ENCODE results near the gene AP2A2. TPM values are rescaled to one million over a fixed set of nuclear protein-coding genes. Genes with fewer than 3 reads are reported as not detected.

AP2A2 gene
- total RNA-seq, 1 donor from 2014 or later: 17.7 TPM

- H3K36me3 ChIP-seq (ENCODE audit: control insufficient read depth in 3 of 3, insufficient read depth in 3 of 3, low read length in 3 of 3): peaks cover 16 to 18% (median 18%) of the 10 kb centered on the region in 3 donors
- H3K4me3 ChIP-seq (ENCODE audit: low read length in 3 of 3): no peak overlapping the region
- H3K27ac ChIP-seq (ENCODE audit: low read depth, low read length): no peak overlapping the region
- H3K9ac ChIP-seq (ENCODE audit: low read depth in 1 of 3, low read length in 3 of 3): peak overlapping the region in 1 of 3 donors; percentile 33
- no peaks in the 10 kb centered on the region for H3K9me3 ChIP-seq (ENCODE audit: control insufficient read depth in 3 of 3, low read length in 3 of 3)
- H3K4me1 ChIP-seq (ENCODE audit: control insufficient read depth in 3 of 3, insufficient read depth in 3 of 3, low read length in 3 of 3): peaks cover 7 to 20% (median 9%) of the 10 kb centered on the region in 3 donors
- H3K27me3 ChIP-seq (ENCODE audit: control insufficient read depth in 3 of 3, insufficient read depth in 3 of 3, low read length in 3 of 3): no peaks in the 10 kb centered on the region
Observed at GRCh38 chr11:888310-889212, 37.1 kb upstream of the AP2A2 start.

- Histone ChIP-seq H3K4me3 (ENCODE audit: low read length in 3 of 3) (no peak overlapping the region), H3K36me3 (ENCODE audit: control insufficient read depth in 3 of 3, insufficient read depth in 3 of 3, low read length in 3 of 3) (peaks cover 11 to 14% (median 12%) of the 10 kb centered on the region in 3 donors), H3K9me3 (ENCODE audit: control insufficient read depth in 3 of 3, low read length in 3 of 3) (no peaks in the 10 kb centered on the region), H3K9ac (ENCODE audit: low read depth in 1 of 3, low read length in 3 of 3) (peak overlapping the region in 1 of 3 donors; percentile 43), H3K4me1 (ENCODE audit: control insufficient read depth in 3 of 3, insufficient read depth in 3 of 3, low read length in 3 of 3) (peaks cover 9 to 23% (median 10%) of the 10 kb centered on the region in 3 donors), H3K27ac (ENCODE audit: low read depth, low read length) (no peak overlapping the region), H3K27me3 (ENCODE audit: control insufficient read depth in 3 of 3, insufficient read depth in 3 of 3, low read length in 3 of 3) (no peaks in the 10 kb centered on the region)
Observed at GRCh38 chr11:889257-889656, 36.4 kb upstream of the AP2A2 start.

DNA sequence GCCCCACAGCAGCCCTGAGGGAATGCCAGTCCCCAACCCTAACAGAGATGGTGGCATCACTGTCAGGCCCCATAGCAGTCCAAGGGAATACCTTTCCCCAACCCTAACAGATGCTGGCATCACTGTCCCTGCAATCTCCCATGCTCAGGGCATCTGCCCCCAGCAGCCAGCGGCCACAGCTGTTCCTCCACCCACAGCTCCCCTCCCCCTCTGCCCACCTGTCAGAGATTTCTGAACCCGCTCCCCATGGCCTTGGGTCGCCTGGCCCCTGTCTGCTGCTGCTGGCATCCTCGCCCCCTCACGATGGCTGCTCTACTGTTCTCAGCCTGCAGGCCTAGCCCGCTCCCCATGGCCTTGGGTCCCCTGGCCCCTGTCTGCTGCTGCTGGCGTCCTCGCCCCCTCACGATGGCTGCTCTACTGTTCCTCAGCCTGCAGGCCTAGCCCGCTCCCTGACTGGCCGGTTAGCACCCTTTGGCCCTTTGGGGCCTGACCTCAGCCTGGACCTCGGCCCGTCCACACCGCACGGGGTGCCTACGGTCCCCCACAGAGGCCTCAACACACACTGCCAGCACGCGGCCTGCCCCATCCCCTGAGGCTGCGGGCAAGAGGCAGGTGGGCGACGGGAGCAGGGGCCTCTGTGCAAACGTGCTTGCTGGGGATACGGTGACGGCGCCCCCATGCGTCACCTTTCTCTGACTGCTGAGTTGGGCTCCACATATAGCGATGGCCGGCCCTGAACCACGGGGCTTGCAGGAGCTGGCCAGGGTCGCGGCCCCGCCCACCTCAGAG is 35.8 kb upstream of the AP2A2 start:
- no peaks in the 10 kb centered on the region for H3K9me3 ChIP-seq (ENCODE audit: control insufficient read depth in 3 of 3, low read length in 3 of 3)
- peaks cover 9 to 29% (median 14%) of the 10 kb centered on the region in 3 donors for H3K4me1 ChIP-seq (ENCODE audit: control insufficient read depth in 3 of 3, insufficient read depth in 3 of 3, low read length in 3 of 3)
- no peak overlapping the region for H3K4me3 ChIP-seq (ENCODE audit: low read length in 3 of 3)
- peaks cover 11 to 14% (median 12%) of the 10 kb centered on the region in 3 donors for H3K36me3 ChIP-seq (ENCODE audit: control insufficient read depth in 3 of 3, insufficient read depth in 3 of 3, low read length in 3 of 3)
- no peak overlapping the region for H3K27ac ChIP-seq (ENCODE audit: low read depth, low read length)
- peak overlapping the region in 1 of 3 donors; percentile 43 for H3K9ac ChIP-seq (ENCODE audit: low read depth in 1 of 3, low read length in 3 of 3)
- H3K27me3 ChIP-seq (ENCODE audit: control insufficient read depth in 3 of 3, insufficient read depth in 3 of 3, low read length in 3 of 3): no peaks in the 10 kb centered on the region

- H3K9me3 ChIP-seq (ENCODE audit: control insufficient read depth in 3 of 3, low read length in 3 of 3): no peaks in the 10 kb centered on the region
- H3K27me3 ChIP-seq (ENCODE audit: control insufficient read depth in 3 of 3, insufficient read depth in 3 of 3, low read length in 3 of 3): no peaks in the 10 kb centered on the region
- no peak overlapping the region for H3K4me3 ChIP-seq (ENCODE audit: low read length in 3 of 3)
- peaks cover 9 to 38% (median 19%) of the 10 kb centered on the region in 3 donors for H3K4me1 ChIP-seq (ENCODE audit: control insufficient read depth in 3 of 3, insufficient read depth in 3 of 3, low read length in 3 of 3)
- H3K36me3 ChIP-seq (ENCODE audit: control insufficient read depth in 3 of 3, insufficient read depth in 3 of 3, low read length in 3 of 3): peaks cover 11 to 14% (median 12%) of the 10 kb centered on the region in 3 donors
- H3K27ac ChIP-seq (ENCODE audit: low read depth, low read length): no peak overlapping the region
- H3K9ac ChIP-seq (ENCODE audit: low read depth in 1 of 3, low read length in 3 of 3): no peak overlapping the region
Observed at GRCh38 chr11:890794-891540, 34.7 kb upstream of the AP2A2 start.

GRCh38 chr11:893008-893654 is 32.5 kb upstream of the AP2A2 start:
- H3K4me3 ChIP-seq (ENCODE audit: low read length in 3 of 3): no peak overlapping the region
- peaks cover 3 to 28% (median 13%) of the 10 kb centered on the region in 3 donors for H3K4me1 ChIP-seq (ENCODE audit: control insufficient read depth in 3 of 3, insufficient read depth in 3 of 3, low read length in 3 of 3)
- H3K27me3 ChIP-seq (ENCODE audit: control insufficient read depth in 3 of 3, insufficient read depth in 3 of 3, low read length in 3 of 3): no peaks in the 10 kb centered on the region
- no peak overlapping the region for H3K9ac ChIP-seq (ENCODE audit: low read depth in 1 of 3, low read length in 3 of 3)
- H3K36me3 ChIP-seq (ENCODE audit: control insufficient read depth in 3 of 3, insufficient read depth in 3 of 3, low read length in 3 of 3): peaks cover 7 to 10% (median 8%) of the 10 kb centered on the region in 3 donors
- H3K9me3 ChIP-seq (ENCODE audit: control insufficient read depth in 3 of 3, low read length in 3 of 3): no peaks in the 10 kb centered on the region
- no peak overlapping the region for H3K27ac ChIP-seq (ENCODE audit: low read depth, low read length)

DNA sequence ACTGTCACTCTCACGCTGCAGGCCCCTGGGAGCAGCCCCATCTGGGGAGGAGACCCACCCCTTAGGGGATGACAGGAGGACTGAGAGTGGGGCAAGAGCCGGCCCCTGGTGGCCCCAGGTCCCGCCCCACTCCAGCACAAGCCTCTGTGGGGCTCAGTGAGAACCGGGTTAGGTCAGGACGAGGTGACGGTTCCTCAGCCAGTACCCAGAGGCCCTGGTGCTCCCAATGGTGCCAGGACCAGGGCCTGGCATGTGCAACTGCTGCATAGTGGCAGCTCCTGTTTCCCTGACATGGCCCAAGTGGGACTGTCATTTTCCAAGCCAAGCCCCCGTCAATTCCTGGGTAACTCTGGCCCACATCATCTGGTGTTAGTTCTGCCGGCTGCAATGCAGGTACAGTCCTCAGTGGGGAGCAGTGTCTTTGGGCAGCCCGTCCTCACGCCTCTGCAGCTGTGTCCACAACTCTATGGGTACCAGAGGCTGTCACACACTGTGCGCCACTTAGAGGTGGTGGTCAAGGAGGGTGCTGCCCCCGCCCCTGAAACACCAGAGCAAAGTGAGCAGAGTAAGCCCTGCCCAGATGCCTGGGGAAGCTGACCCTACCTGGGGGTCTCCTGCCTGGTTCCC is 31.0 kb upstream of the AP2A2 start:
- H3K36me3 ChIP-seq (ENCODE audit: control insufficient read depth in 3 of 3, insufficient read depth in 3 of 3, low read length in 3 of 3): peaks cover 20 to 23% (median 20%) of the 10 kb centered on the region in 3 donors
- peaks cover 0 to 18% (median 12%) of the 10 kb centered on the region in 3 donors for H3K4me1 ChIP-seq (ENCODE audit: control insufficient read depth in 3 of 3, insufficient read depth in 3 of 3, low read length in 3 of 3)
- H3K27ac ChIP-seq (ENCODE audit: low read depth, low read length): no peak overlapping the region
- H3K4me3 ChIP-seq (ENCODE audit: low read length in 3 of 3): no peak overlapping the region
- no peaks in the 10 kb centered on the region for H3K9me3 ChIP-seq (ENCODE audit: control insufficient read depth in 3 of 3, low read length in 3 of 3)
- H3K9ac ChIP-seq (ENCODE audit: low read depth in 1 of 3, low read length in 3 of 3): peak overlapping the region in 1 of 3 donors; percentile 8
- H3K27me3 ChIP-seq (ENCODE audit: control insufficient read depth in 3 of 3, insufficient read depth in 3 of 3, low read length in 3 of 3): no peaks in the 10 kb centered on the region

GRCh38 chr11:895331-896110 is 30.1 kb upstream of the AP2A2 start:
- H3K27ac ChIP-seq (ENCODE audit: low read depth, low read length): no peak overlapping the region
- no peak overlapping the region for H3K4me3 ChIP-seq (ENCODE audit: low read length in 3 of 3)
- peaks cover 28 to 31% (median 29%) of the 10 kb centered on the region in 3 donors for H3K36me3 ChIP-seq (ENCODE audit: control insufficient read depth in 3 of 3, insufficient read depth in 3 of 3, low read length in 3 of 3)
- H3K9ac ChIP-seq (ENCODE audit: low read depth in 1 of 3, low read length in 3 of 3): no peak overlapping the region
- H3K27me3 ChIP-seq (ENCODE audit: control insufficient read depth in 3 of 3, insufficient read depth in 3 of 3, low read length in 3 of 3): no peaks in the 10 kb centered on the region
- peaks cover 0 to 18% (median 12%) of the 10 kb centered on the region in 3 donors for H3K4me1 ChIP-seq (ENCODE audit: control insufficient read depth in 3 of 3, insufficient read depth in 3 of 3, low read length in 3 of 3)
- no peaks in the 10 kb centered on the region for H3K9me3 ChIP-seq (ENCODE audit: control insufficient read depth in 3 of 3, low read length in 3 of 3)

- Histone ChIP-seq H3K4me3 (ENCODE audit: low read length in 3 of 3) (no peak overlapping the region), H3K27me3 (ENCODE audit: control insufficient read depth in 3 of 3, insufficient read depth in 3 of 3, low read length in 3 of 3) (no peaks in the 10 kb centered on the region), H3K4me1 (ENCODE audit: control insufficient read depth in 3 of 3, insufficient read depth in 3 of 3, low read length in 3 of 3) (peaks cover 0 to 18% (median 12%) of the 10 kb centered on the region in 3 donors), H3K36me3 (ENCODE audit: control insufficient read depth in 3 of 3, insufficient read depth in 3 of 3, low read length in 3 of 3) (peaks cover 40 to 48% (median 46%) of the 10 kb centered on the region in 3 donors), H3K9ac (ENCODE audit: low read depth in 1 of 3, low read length in 3 of 3) (peak overlapping the region in 1 of 3 donors; percentile 45), H3K27ac (ENCODE audit: low read depth, low read length) (no peak overlapping the region), H3K9me3 (ENCODE audit: control insufficient read depth in 3 of 3, low read length in 3 of 3) (no peaks in the 10 kb centered on the region)
Observed at GRCh38 chr11:897253-898142, 28.2 kb upstream of the AP2A2 start.
